Measurements from ENCODE around the gene HK3.

HK3 gene

DNA sequence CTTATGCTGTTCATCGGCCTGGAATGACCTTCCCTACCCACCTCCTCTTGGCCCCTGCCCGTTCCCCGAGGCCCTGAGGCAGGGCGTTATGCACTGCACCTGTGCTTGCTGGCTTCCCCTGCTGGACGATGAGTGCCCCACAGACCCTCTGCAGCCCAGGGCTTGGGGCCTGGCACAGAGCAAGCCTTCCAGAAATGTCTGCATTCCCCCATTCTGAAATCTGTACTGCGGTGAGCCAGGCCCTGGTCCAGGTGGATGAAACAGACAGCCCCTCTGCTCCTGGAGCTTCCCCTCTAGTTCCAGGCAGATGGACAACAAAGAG lies 53.8 kb downstream of the HK3 start:
- H3K4me1 ChIP-seq (ENCODE audit: low read length), result no peaks in the 10 kb centered on the region
- H3K27ac ChIP-seq (ENCODE audit: low read length), result no peak overlapping the region

DNA sequence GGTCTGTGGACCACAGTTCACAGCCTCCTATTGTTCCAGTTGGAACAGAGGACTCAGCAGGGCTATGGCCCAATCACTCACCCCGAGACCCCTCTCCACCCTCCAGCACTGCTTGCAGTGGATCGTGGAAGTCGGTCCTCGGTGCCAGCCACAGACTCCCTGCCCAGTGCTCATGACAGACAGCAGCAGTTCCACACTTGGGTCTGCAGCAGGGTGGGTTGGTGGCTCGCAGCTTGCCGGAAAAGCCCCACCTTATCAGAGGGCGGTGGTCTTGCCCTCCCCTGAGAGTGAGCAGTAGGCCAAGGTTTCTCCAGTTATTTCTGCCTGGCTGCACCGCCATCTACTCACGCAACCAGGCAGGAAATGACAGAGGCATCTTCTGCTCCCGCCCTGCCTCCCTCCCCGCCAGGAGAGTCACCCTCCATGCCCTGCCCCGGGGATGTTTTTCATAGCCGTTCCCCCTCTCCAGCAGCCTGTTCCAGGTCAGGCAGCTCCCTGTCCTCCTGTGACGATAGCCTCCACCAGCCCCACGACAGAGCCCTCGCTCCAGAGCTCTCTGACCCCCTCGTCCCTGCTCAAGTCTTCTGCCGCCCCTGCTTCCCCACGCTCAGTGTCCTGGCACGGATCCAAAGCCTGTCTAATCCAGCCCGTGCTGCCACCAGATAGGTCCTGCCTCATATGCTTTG lies 54.3 kb downstream of the HK3 start:
- H3K27me3 ChIP-seq (replicated peaks; ENCODE audit: insufficient read depth, low read length), result peaks cover 92% of the 10 kb centered on the region

More for the DNA sequence above, 53.8 kb downstream of the HK3 start:
- Histone ChIP-seq H3K4me3 (ENCODE audit: low read length) (no peak overlapping the region), H3F3A (ENCODE audit: insufficient read depth, low read length) (no peaks in the 10 kb centered on the region), H3K9me3 (replicated peaks; ENCODE audit: insufficient read depth, low read length) (no peaks in the 10 kb centered on the region), H3K79me2 (ENCODE audit: low read length) (no peaks in the 10 kb centered on the region), H3K4me2 (ENCODE audit: low read depth, low read length) (no peak overlapping the region), H3K36me3 (replicated peaks; ENCODE audit: insufficient read depth, low read length) (no peaks in the 10 kb centered on the region), H3K9ac (ENCODE audit: low read length) (no peak overlapping the region), H3K27me3 (replicated peaks; ENCODE audit: insufficient read depth, low read length) (peaks cover 92% of the 10 kb centered on the region), H2AFZ (ENCODE audit: low read length) (no peak overlapping the region), H3K9me2 (replicated peaks; ENCODE audit: insufficient read depth, low read length) (no peaks in the 10 kb centered on the region), H4K20me1 (ENCODE audit: insufficient read depth, low read length) (no peaks in the 10 kb centered on the region)
- TF ChIP-seq EZH2phosphoT487 (IDR thresholded peaks at IDR 0.05; ENCODE audit: low read length) (no peak), CTCF (IDR thresholded peaks at IDR 0.05; ENCODE audit: low read length) (no peak), EZH2 (optimal IDR thresholded peaks at IDR 0.05; ENCODE audit: low read depth, low read length) (no peak)
- no peak for DNase-seq

GRCh38 chr5:176844281-176844680 lies 54.9 kb downstream of the HK3 start:
- Histone ChIP-seq H3K9me3 (replicated peaks; ENCODE audit: insufficient read depth, low read length) (no peaks in the 10 kb centered on the region), H3F3A (ENCODE audit: insufficient read depth, low read length) (no peaks in the 10 kb centered on the region), H3K27me3 (replicated peaks; ENCODE audit: insufficient read depth, low read length) (peaks cover 88% of the 10 kb centered on the region), H3K9me2 (replicated peaks; ENCODE audit: insufficient read depth, low read length) (no peaks in the 10 kb centered on the region), H2AFZ (ENCODE audit: low read length) (no peak overlapping the region), H3K9ac (ENCODE audit: low read length) (no peak overlapping the region), H3K36me3 (replicated peaks; ENCODE audit: insufficient read depth, low read length) (no peaks in the 10 kb centered on the region), H3K4me2 (ENCODE audit: low read depth, low read length) (no peak overlapping the region), H3K4me3 (ENCODE audit: low read length) (no peak overlapping the region), H3K79me2 (ENCODE audit: low read length) (no peaks in the 10 kb centered on the region), H3K27ac (ENCODE audit: low read length) (no peak overlapping the region), H4K20me1 (ENCODE audit: insufficient read depth, low read length) (no peaks in the 10 kb centered on the region), H3K4me1 (ENCODE audit: low read length) (no peaks in the 10 kb centered on the region)
- no peak for DNase-seq
- TF ChIP-seq EZH2 (optimal IDR thresholded peaks at IDR 0.05; ENCODE audit: low read depth, low read length) (no peak), EZH2phosphoT487 (IDR thresholded peaks at IDR 0.05; ENCODE audit: low read length) (no peak), CTCF (IDR thresholded peaks at IDR 0.05; ENCODE audit: low read length) (no peak)

More for the DNA sequence above, 54.3 kb downstream of the HK3 start:
- Histone ChIP-seq H3K4me2 (ENCODE audit: low read depth, low read length) (no peak overlapping the region), H3K9me2 (replicated peaks; ENCODE audit: insufficient read depth, low read length) (no peaks in the 10 kb centered on the region), H3K79me2 (ENCODE audit: low read length) (no peaks in the 10 kb centered on the region), H3K4me1 (ENCODE audit: low read length) (no peaks in the 10 kb centered on the region), H3F3A (ENCODE audit: insufficient read depth, low read length) (no peaks in the 10 kb centered on the region), H3K36me3 (replicated peaks; ENCODE audit: insufficient read depth, low read length) (no peaks in the 10 kb centered on the region), H2AFZ (ENCODE audit: low read length) (no peak overlapping the region), H3K9ac (ENCODE audit: low read length) (no peak overlapping the region), H3K9me3 (replicated peaks; ENCODE audit: insufficient read depth, low read length) (no peaks in the 10 kb centered on the region), H4K20me1 (ENCODE audit: insufficient read depth, low read length) (no peaks in the 10 kb centered on the region), H3K4me3 (ENCODE audit: low read length) (no peak overlapping the region), H3K27ac (ENCODE audit: low read length) (no peak overlapping the region)
- no peak for DNase-seq
- TF ChIP-seq EZH2 (optimal IDR thresholded peaks at IDR 0.05; ENCODE audit: low read depth, low read length) (no peak), EZH2phosphoT487 (IDR thresholded peaks at IDR 0.05; ENCODE audit: low read length) (no peak), CTCF (IDR thresholded peaks at IDR 0.05; ENCODE audit: low read length) (no peak)

All from MM.1S (cell line).